GM19193 (cell line): Measurements from ENCODE around the gene GTPBP3.

Source experiments
- POLR2A ChIP-seq: IDR thresholded peaks from 4 replicates; pipeline ENCODE4 v1.6.1; 2011; ENCODE audit not compliant: insufficient read depth, insufficient read length; ENCODE audit errors: extremely low read depth

The GTPBP3 gene

GRCh38 chr19:17340871-17341357, 3.6 kb downstream of the GTPBP3 start:
- no peak for TF ChIP-seq POLR2A

DNA sequence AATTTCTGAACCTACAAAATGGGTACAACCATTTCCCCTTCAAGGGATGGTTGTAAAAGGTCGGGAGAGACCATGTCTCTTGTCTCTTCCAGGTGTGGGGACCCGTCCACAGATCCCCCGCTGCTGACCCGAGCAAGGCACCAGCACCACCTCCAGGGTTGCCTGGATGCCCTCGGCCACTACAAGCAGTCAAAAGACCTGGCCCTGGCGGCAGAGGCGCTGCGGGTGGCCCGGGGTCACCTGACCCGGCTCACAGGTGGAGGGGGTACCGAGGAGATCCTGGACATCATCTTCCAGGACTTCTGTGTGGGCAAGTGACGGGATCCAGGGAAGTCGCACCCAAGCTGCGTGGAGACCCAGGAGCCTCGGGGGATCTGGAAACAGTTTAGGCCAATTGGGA, 4.0 kb downstream of the GTPBP3 start:
- no peak for TF ChIP-seq POLR2A

DNA sequence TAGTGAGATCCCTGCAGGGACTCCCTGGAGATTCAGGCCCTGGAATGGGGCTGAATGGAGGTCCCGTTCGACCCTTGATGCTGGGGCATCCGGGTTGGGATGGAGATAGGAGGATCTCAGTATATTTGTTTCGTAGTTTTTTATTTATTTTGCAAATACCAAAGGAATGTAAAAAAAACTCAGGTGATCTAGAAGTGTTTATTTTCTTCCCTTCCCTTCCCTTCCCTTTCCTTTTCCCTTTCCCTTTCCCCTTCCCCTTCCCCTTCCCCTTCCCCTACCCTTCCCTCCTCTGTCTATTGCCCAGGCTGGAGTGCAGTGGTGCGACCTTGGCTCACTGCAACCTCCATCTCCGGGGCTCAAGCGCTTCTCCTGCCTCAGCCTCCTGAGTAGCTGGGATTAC, 4.5 kb downstream of the GTPBP3 start:
- no peak for TF ChIP-seq POLR2A

DNA sequence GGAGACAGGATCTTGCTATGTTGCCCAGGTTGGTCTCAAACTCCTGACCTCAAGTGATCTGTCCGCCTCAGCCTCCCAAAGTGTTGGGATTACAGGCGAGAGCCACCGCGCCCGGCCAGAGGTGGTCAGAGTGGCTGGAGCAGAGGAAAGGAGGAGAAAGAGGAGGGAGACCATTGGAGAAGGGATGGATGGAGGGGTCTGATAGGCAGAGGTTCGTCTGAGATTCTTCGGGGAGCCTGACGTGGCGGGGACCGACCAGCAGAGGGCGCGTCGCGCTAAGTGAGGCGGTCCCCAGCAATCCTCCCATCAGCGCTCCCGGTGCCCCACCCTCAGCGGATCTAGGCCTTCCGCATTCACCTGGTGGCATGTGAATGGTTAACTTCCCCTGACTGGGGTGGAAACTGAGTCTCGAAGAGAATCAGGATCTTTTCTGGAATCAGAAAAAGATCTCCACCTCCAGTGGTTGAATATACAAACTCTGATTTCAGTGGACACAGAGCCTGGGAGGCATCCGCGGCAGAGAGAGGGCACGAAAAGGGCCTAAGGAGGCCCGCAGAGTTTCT, 8.8 kb downstream of the GTPBP3 start:
- no peak for TF ChIP-seq POLR2A

GRCh38 chr19:17347361-17347760, 10.0 kb downstream of the GTPBP3 start:
- no peak for TF ChIP-seq POLR2A

GRCh38 chr19:17347877-17348276, 10.5 kb downstream of the GTPBP3 start:
- TF ChIP-seq POLR2A, result no peak

DNA sequence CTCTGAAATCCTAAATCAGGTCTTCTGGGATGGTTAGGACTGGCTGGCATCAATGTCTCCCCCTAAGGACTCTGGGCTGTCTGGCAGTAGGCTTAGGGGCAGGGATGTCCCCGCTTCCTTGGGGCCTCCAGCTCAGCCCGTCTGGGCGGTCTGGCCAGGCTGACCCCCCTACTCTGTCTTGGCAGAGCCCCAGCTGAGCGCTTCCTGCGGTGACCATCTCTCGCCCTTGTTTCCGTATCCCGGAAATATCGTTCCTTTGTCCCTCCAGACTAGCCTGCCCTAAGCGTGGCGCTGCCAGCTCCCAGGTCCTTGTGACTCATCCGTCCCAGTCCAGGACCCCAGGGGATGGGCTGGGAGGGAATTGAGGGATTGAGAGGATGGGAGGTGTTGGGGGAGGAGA, 11.3 kb downstream of the GTPBP3 start:
- TF ChIP-seq POLR2A, result no peak

DNA sequence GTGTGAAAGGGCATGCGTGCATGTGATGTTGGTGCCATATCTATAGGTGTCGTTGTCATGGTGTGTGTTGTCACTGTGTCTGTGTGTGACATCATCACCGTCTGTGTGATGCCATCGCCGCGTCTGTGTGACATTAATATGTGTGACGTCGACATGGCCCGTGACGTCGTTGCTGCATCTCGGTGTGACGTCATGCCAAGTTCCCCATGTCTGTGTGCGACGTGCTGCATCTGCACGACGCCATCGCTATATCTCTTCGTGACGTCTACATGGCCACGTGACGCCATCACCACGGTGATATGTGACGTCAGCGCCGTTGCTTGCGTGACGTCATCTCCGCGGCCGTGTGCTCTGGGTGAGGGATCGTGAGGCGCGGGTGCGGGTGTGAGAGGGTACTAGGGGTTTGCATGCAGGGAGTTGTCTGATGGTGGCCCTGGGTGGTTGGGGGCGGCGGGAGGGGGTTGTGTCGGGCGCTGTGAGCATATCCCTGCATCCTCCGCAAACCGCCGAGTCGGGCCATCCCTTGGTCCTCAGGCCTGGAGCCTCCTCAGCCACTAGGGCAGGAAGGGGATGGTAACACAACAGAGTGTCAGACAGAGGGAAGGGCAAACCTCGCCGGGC, 14.6 kb downstream of the GTPBP3 start:
- no peak for TF ChIP-seq POLR2A

GRCh38 chr19:17352608-17353280, 15.4 kb downstream of the GTPBP3 start:
- no peak for TF ChIP-seq POLR2A

GRCh38 chr19:17353386-17353785, 16.0 kb downstream of the GTPBP3 start:
- TF ChIP-seq POLR2A, result no peak

GRCh38 chr19:17357078-17357666, 19.8 kb downstream of the GTPBP3 start:
- no peak for TF ChIP-seq POLR2A

GRCh38 chr19:17357724-17358123, 20.4 kb downstream of the GTPBP3 start:
- TF ChIP-seq POLR2A, result no peak

- no peak for TF ChIP-seq POLR2A
Observed at GRCh38 chr19:17358395-17358794, 21.0 kb downstream of the GTPBP3 start.

- TF ChIP-seq POLR2A, result no peak
Observed at GRCh38 chr19:17359905-17360800, 22.8 kb downstream of the GTPBP3 start.

DNA sequence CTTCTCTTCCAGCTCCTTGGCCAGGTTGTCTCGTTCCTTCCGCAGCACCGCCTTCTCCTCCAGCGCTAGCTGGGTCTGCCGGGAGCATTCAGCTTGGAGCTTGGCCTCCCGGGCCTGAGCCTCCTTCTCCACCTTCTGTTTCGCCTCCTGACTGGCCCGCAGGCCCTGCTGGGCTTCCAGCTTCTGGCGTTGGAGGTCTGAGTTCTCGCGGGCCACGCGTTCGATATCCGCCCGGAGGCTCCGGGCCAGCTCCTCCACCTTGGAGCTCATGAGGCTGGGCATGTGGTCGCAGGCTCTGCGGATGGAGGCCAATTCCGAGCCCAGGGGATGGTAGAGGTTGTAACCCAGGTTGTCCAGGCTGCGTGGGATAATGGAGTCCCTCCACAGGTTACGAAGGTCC, 28.0 kb downstream of the GTPBP3 start:
- TF ChIP-seq POLR2A, result no peak
